Brain microvascular endothelial cell (primary cell): Measurements from ENCODE around the gene PKP4.
A peak's percentile ranks its signal among the peaks of the same experiment; 100 is the strongest.

Source experiments
- DNase-seq: peaks from one replicate; pipeline ENCODE4 v3.0.0-alpha.2; 2020
- H3K27ac ChIP-seq: fragments of 250-450 bp; sonication (Bioruptor Pico); 2 replicates; pipeline ENCODE4 v1.5.1; 2020; ENCODE audit warnings: mild to moderate bottlenecking, moderate library complexity
- H3K27me3 ChIP-seq: fragments of 250-450 bp; sonication (Bioruptor Pico); replicated peaks from 2 replicates; pipeline ENCODE4 v1.5.1; 2020; ENCODE audit warnings: mild to moderate bottlenecking
- H3K36me3 ChIP-seq: fragments of 250-450 bp; sonication (Bioruptor Pico); replicated peaks from 2 replicates; pipeline ENCODE4 v1.5.1; 2020; ENCODE audit warnings: mild to moderate bottlenecking
- H3K4me3 ChIP-seq: 2 replicates; pipeline ENCODE4 v1.5.1; 2011; ENCODE audit warnings: low read depth, mild to moderate bottlenecking, control low read depth, low read length, moderate library complexity
- in situ Hi-C: cut with HindIII; loops from 2 replicates; pipeline ENCODE4 v1.10.0; 2017; ENCODE audit warnings: low sequenced_read_pairs, low pct_ligation_motif_present
- TF ChIP-seq, protein P1 (sequence below): IDR thresholded peaks from 2 replicates; pipeline ENCODE4 v1.5.1; 2011; ENCODE audit warnings: low read depth, mild to moderate bottlenecking, moderate library complexity, low read length, control low read depth, inconsistent platforms; ENCODE audit errors: missing control alignments

PKP4 gene

DNA sequence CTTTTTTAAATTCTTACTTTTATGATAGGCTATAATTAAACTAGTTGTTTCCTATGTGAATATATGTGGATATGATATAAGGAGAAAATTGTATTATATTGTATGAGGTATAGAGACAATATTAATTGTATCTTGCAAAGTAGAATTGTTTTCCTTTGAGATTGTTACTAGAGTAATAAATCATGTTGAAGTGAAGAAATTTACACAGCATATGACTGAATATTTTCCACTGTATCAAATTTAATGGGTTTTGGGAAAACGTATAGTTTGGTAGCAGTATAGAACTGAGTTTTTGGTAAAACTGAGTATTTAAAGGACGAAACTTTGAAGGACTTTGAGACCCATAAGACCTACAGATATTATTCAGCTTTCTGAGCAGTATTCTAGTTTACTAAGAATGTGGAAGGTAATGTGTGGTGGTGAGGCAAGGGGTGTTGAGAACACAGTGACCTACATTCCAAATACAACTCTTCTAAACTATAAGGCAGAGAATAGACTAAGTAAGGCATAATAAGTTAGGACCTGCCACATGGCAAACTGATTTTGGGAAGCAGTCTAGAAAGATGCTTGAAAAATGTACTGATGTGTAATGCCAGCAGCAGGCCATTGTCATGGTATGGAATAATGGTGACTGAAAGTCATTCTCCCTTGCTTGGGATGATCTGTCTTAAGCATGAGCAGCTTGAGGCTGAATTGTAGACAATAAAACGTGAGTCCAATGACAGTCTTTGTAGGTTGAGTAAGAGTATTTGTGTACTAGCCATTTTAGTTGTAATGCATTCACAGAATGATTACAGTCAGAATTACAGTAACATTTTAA, 29.6 kb downstream of the PKP4 start:
- Histone ChIP-seq H3K27ac (peak overlapping the region; percentile 34), H3K36me3 (no peaks in the 10 kb centered on the region), H3K4me3 (no peak overlapping the region), H3K27me3 (no peaks in the 10 kb centered on the region)
- TF ChIP-seq, protein P1, sequence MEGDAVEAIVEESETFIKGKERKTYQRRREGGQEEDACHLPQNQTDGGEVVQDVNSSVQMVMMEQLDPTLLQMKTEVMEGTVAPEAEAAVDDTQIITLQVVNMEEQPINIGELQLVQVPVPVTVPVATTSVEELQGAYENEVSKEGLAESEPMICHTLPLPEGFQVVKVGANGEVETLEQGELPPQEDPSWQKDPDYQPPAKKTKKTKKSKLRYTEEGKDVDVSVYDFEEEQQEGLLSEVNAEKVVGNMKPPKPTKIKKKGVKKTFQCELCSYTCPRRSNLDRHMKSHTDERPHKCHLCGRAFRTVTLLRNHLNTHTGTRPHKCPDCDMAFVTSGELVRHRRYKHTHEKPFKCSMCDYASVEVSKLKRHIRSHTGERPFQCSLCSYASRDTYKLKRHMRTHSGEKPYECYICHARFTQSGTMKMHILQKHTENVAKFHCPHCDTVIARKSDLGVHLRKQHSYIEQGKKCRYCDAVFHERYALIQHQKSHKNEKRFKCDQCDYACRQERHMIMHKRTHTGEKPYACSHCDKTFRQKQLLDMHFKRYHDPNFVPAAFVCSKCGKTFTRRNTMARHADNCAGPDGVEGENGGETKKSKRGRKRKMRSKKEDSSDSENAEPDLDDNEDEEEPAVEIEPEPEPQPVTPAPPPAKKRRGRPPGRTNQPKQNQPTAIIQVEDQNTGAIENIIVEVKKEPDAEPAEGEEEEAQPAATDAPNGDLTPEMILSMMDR: no peak
- DNase-seq: no peak
- in situ Hi-C loops: no loop called here

DNA sequence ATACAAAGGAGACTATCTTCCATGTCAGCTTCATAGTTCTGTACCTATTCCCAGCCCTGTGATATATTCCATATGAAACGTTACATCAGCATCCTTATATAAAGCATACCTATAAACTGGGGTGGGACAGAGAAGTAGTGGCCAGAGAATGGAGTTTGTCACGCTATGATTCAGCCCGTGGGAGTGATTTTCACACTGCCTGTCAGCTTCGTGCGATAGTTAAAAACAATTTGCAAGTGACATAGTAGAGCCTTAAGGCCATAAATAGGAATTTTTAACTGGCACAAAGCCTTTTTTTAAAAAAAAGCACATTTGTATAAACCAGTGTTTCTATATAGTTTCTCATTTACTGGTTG, 30.2 kb downstream of the PKP4 start:
- no peaks in the 10 kb centered on the region for H3K36me3 ChIP-seq
- no peaks in the 10 kb centered on the region for H3K27me3 ChIP-seq
- peak overlapping the region; percentile 34 for H3K27ac ChIP-seq
- TF ChIP-seq, protein P1: no peak
- peak; percentile 38 for DNase-seq
- in situ Hi-C loops: no loop called here
- no peak overlapping the region for H3K4me3 ChIP-seq

DNA sequence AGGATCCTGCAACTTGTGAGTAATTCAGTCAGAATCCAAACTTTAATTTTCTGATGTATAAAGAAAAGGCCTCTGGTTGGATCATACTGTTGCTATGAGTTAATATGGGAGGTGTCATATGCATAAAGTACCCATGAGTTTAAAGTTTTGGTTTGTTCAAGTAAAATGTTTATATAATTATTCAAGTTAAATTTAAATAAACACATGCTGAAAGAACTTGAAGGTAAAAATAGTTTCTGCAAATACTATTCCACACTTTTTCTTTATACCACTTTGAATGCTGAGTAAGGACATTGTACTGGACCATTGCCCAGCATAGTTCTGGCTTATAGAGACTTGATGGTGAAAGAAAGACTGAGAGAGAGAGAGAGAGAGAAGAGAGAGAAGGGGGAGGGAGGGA, 30.7 kb downstream of the PKP4 start:
- peak; percentile 48 for DNase-seq
- Histone ChIP-seq H3K27ac (peak overlapping the region; percentile 34), H3K36me3 (no peaks in the 10 kb centered on the region), H3K27me3 (no peaks in the 10 kb centered on the region), H3K4me3 (no peak overlapping the region)
- TF ChIP-seq, protein P1: no peak
- in situ Hi-C loops: no loop called here

DNA sequence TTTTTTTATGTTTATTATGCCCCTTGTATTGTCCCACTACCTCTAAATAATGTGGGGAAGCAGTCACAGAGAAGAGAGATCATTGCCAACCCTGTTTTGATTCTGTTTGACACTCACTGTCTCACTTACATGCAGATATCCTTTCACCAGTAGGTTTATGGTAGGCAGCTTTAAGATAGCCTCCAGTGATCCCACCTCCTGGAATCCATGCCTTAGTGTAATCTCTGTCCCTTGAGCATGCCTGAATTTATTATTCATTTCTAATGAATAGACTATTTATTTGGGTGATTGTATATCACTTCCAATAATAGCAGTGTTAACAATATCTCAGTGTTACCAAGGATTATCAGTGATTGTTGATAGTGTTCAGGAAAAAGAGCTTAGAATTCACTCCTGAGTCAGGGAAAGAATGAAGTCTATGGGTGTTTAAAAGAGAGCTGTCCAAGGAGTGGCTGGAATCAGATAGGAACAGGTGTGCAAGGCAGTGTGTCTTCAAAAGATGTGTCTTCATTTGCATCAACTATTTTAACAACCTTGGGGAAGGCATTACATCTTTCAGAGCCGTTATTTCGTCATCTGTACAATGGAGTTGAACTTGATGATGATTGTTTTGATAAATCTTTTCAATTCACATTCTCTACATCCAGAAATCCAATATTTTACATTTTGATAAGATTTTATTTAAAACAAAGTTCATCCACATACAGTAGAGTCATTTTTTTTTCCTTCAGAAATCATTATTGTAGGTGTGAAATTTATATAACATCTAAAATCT, 31.9 kb downstream of the PKP4 start:
- no peak for DNase-seq
- no peak overlapping the region for H3K27ac ChIP-seq
- no peak overlapping the region for H3K4me3 ChIP-seq
- TF ChIP-seq, protein P1: no peak
- in situ Hi-C loops: no loop called here
- no peaks in the 10 kb centered on the region for H3K36me3 ChIP-seq
- H3K27me3 ChIP-seq: no peaks in the 10 kb centered on the region

DNA sequence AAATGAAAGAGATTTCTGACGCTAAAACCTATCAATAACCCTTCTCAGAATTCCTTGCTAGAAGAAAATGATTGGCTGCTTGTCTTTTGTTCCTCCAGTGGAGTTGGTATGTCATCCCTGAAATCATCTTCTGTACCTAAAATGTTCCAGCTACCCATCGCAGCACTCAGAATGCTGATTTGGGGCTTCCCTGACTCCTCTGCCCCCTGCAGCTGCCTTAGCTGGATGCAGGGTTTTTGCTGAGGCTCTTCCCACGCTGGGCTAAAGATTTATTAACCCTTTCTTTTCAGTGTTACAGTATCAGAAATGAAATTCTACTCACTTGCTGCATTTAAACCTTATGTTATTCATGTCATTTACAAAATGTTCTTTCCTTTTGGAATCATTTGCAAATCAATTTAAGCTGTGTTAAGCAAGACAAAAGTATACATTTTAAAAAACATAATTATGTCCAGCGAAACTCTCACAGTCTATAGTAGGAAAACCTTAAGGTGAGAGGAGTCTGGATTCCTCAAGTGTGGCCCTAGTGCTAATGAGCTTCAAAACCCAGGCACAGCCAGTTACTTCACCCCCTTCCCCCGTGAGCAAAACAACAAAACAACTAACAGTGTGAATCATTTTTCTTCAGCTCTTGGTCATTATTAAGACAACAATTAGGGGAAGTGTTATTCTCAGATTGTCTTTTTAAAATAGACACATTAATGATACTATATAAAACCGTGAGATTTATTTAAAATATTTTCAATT, 32.8 kb downstream of the PKP4 start:
- no peak overlapping the region for H3K4me3 ChIP-seq
- no peak for DNase-seq
- no peaks in the 10 kb centered on the region for H3K27me3 ChIP-seq
- no peak overlapping the region for H3K27ac ChIP-seq
- H3K36me3 ChIP-seq: no peaks in the 10 kb centered on the region
- in situ Hi-C loops: no loop called here
- TF ChIP-seq, protein P1: peak; percentile 17
